SU-DHL-6 (cell line): ENCODE results near the gene HSPA1A.
"Not testable (repeated sequence)": the region's sequence is repeated elsewhere in the genome, so short reads cannot be mapped to it uniquely, and the experiment has no call there.

ENCODE experiments used
- H2AFZ ChIP-seq: fragments of 200-600 bp; sonication (generic); 2 replicates; pipeline ENCODE4 v1.6.1; 2014; ENCODE audit warnings: low read depth, mild to moderate bottlenecking, moderate library complexity, mixed read lengths, antibody characterized with exemption, low read length; ENCODE audit not compliant: severe bottlenecking
- H3F3A ChIP-seq: fragments of 200-600 bp; shearing (Covaris generic); 2 replicates; pipeline ENCODE4 v1.6.0; 2016; ENCODE audit warnings: antibody characterized with exemption, mild to moderate bottlenecking; ENCODE audit not compliant: insufficient read depth
- H3K27ac ChIP-seq: fragments of 200-600 bp; sonication (generic); 2 replicates; pipeline ENCODE4 v1.5.1; 2016; ENCODE audit warnings: low read depth, mild to moderate bottlenecking, low read length, moderate library complexity, mixed read lengths
- H3K27me3 ChIP-seq: fragments of 200-600 bp; sonication (generic), shearing (Covaris generic); 2 replicates; pipeline ENCODE4 v1.6.0; 2014; ENCODE audit warnings: mild to moderate bottlenecking, low read length
- H3K36me3 ChIP-seq: fragments of 200-600 bp; sonication (generic); 2 replicates; pipeline ENCODE4 v1.6.1; 2014; ENCODE audit warnings: mild to moderate bottlenecking, low read length, mixed read lengths
- H3K4me2 ChIP-seq: fragments of 300-600, 200-600 bp; shearing (Covaris generic), sonication (generic); 2 replicates; pipeline ENCODE4 v1.6.0; 2014; ENCODE audit warnings: low read length, low read depth, mild to moderate bottlenecking; ENCODE audit not compliant: poor library complexity, severe bottlenecking
- H3K4me3 ChIP-seq: fragments of 200-600 bp; sonication (generic); 2 replicates; pipeline ENCODE4 v1.5.1; 2014; ENCODE audit warnings: antibody characterized with exemption, low read length, mild to moderate bottlenecking, mixed read lengths; ENCODE audit not compliant: insufficient read depth, poor library complexity, severe bottlenecking
- H3K79me2 ChIP-seq: fragments of 200-600 bp; sonication (generic); 2 replicates; pipeline ENCODE4 v1.6.1; 2014; ENCODE audit warnings: mild to moderate bottlenecking, low read length, moderate library complexity; ENCODE audit not compliant: insufficient read depth
- H3K9ac ChIP-seq: fragments of 200-600 bp; sonication (generic); 2 replicates; pipeline ENCODE4 v1.7.0; 2014; ENCODE audit warnings: mild to moderate bottlenecking, low read length
- H3K9me2 ChIP-seq: fragments of 200-600 bp; sonication (generic); replicated peaks from 2 replicates; pipeline ENCODE4 v1.6.1; 2014; ENCODE audit warnings: low read length; ENCODE audit not compliant: insufficient read depth
- H3K9me3 ChIP-seq: fragments of 200-600 bp; sonication (generic); 2 replicates; pipeline ENCODE4 v1.6.1; 2014; ENCODE audit warnings: low read length, mixed read lengths; ENCODE audit not compliant: insufficient read depth
- H4K20me1 ChIP-seq: fragments of 200-600 bp; sonication (generic); 2 replicates; pipeline ENCODE4 v1.6.1; 2014; ENCODE audit warnings: low read depth, mild to moderate bottlenecking, antibody characterized with exemption, low read length, moderate library complexity, mixed read lengths
- EZH2phosphoT487 ChIP-seq: fragments of 200-600 bp; sonication (generic), shearing (Covaris generic); conservative IDR thresholded peaks from 2 replicates; pipeline ENCODE4 v1.6.1; 2018; ENCODE audit warnings: mild to moderate bottlenecking, antibody characterized with exemption, low read length, moderate library complexity, mixed read lengths
- TF ChIP-seq, protein P1 (sequence below): fragments of 200-600 bp; sonication (generic); IDR thresholded peaks from one replicate; pipeline ENCODE4 v1.5.1; 2017; ENCODE audit warnings: antibody characterized with exemption, mild to moderate bottlenecking, low read length, moderate library complexity; ENCODE audit not compliant: insufficient read depth, poor library complexity, severe bottlenecking

Gene HSPA1A

DNA sequence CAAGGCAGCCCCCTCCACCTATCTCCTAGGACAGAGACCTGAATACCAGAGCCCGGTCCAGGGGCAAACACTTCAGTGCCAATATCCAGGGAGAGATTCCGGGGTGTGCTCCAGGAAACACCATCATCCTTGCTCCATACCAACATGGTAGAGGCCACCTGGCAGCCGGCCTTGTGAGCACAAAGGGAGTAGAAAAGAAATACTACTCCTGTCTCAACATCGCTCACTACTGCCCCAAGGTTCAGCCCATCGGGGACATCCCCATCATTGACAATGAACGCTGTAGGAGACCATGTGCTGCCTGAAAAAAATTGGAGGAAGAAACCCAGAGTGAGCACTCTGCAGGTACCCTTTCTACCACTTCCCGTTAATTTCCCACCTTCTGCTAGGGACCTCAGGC is 45.8 kb downstream of the HSPA1A start:
- H3K9ac ChIP-seq: no peak overlapping the region
- H3K4me2 ChIP-seq: no peak overlapping the region
- H3K9me2 ChIP-seq: no peaks in the 10 kb centered on the region
- H3K27me3 ChIP-seq: no peaks in the 10 kb centered on the region
- no peak for TF ChIP-seq EZH2phosphoT487
- TF ChIP-seq, protein P1, sequence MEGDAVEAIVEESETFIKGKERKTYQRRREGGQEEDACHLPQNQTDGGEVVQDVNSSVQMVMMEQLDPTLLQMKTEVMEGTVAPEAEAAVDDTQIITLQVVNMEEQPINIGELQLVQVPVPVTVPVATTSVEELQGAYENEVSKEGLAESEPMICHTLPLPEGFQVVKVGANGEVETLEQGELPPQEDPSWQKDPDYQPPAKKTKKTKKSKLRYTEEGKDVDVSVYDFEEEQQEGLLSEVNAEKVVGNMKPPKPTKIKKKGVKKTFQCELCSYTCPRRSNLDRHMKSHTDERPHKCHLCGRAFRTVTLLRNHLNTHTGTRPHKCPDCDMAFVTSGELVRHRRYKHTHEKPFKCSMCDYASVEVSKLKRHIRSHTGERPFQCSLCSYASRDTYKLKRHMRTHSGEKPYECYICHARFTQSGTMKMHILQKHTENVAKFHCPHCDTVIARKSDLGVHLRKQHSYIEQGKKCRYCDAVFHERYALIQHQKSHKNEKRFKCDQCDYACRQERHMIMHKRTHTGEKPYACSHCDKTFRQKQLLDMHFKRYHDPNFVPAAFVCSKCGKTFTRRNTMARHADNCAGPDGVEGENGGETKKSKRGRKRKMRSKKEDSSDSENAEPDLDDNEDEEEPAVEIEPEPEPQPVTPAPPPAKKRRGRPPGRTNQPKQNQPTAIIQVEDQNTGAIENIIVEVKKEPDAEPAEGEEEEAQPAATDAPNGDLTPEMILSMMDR: no peak
- no peak overlapping the region for H2AFZ ChIP-seq
- no peaks in the 10 kb centered on the region for H3K9me3 ChIP-seq
- H4K20me1 ChIP-seq: no peaks in the 10 kb centered on the region
- no peak overlapping the region for H3K4me3 ChIP-seq
- H3K79me2 ChIP-seq: peaks cover 5% of the 10 kb centered on the region; the same call in 1 of the 2 replicates
- H3F3A ChIP-seq: peaks cover 12% of the 10 kb centered on the region
- H3K27ac ChIP-seq: no peak overlapping the region
- no peaks in the 10 kb centered on the region; the same call in 1 of the 2 replicates for H3K36me3 ChIP-seq

DNA sequence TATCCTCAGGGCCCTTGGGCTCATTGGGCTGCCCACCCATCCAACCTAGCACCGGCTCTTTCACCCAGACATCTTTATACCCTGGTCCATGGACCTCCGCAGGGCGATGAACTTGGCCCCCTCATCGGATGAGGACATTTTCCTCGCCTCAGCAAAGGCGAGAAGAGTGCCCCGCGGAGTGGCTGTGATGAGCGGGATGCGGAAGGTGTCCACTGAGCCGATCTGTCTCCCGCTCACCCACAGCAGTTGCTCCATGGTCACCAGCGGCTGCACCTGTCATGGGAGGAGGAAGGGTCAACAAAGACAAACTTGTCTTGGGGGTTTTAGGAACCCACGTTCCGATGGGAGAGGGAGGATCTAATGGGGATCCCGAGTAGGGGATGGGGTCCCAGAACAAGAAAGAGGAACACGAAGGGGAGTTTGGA is 46.6 kb downstream of the HSPA1A start:
- Histone ChIP-seq H3K9me3 (no peaks in the 10 kb centered on the region), H3K36me3 (no peaks in the 10 kb centered on the region; the same call in 1 of the 2 replicates), H3K9ac (peak overlapping the region; percentile 66), H4K20me1 (no peaks in the 10 kb centered on the region), H3K4me3 (peak overlapping the region; percentile 64), H3K4me2 (peak overlapping the region; percentile 78), H3K27me3 (no peaks in the 10 kb centered on the region), H3K27ac (no peak overlapping the region), H3K9me2 (no peaks in the 10 kb centered on the region), H3K79me2 (peaks cover 5% of the 10 kb centered on the region; the same call in 1 of the 2 replicates), H3F3A (peaks cover 12% of the 10 kb centered on the region), H2AFZ (no peak overlapping the region)
- TF ChIP-seq, protein P1: no peak
- TF ChIP-seq EZH2phosphoT487: no peak

DNA sequence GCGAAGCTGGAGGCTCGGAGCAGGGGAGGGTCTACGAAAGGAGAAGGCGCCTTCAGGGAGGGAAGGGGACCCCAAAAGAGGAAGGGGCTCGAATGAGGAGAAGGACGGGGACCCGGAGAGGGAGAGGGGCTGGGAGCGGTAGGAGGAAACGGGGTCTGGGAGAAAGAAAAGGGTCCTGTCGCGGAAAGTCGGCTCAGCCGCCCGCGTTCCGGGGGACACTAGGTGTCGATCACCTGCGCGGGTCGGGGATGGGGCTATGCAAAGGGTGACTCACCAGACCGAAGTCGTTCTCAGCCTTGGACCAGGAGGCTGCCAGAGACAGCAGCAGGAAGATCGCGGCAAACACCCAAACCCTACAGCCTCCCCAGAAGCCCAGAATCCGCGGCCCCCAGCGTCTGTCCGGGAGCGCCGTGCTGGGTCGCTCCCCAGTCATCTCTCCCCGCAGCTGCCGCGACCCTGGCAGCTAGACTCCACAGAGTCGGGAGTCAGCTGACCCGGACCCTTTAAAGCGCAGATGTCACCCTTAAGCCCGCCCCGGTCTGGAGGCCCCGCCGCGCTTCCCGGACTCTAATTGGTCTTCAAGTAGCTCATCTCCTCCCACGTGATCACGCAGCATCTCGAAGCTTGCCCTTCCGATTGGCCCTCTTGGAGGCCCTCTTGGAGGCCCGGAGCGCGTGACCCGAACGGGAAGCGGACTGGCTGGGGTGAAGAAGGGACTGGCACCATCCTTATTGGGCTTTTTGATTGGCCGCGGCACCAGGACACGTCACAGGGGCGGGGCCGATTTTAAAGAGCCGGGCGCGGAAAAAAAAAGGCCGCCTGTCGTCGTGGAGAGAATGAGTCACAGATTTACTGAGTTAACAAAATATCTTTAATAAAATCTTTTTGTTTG is 47.2 kb downstream of the HSPA1A start, which contains the start of gene NEU1:
Gene NEU1, minus strand, starts transcription at position 478 of the 892 bp plus-strand sequence. Its CDS starts 45 bp downstream, at position 433.
- Histone ChIP-seq H3K4me3 (peak within 1 kb of the TSS; percentile 74), H3F3A (peaks cover 12% of the 10 kb centered on the region), H2AFZ (peak within 1 kb of the TSS; percentile 89), H3K79me2 (peaks cover 5% of the 10 kb centered on the region; the same call in 1 of the 2 replicates), H3K4me2 (peak within 1 kb of the TSS; percentile 78), H3K27me3 (no peaks in the 10 kb centered on the region), H3K36me3 (no peaks in the 10 kb centered on the region), H4K20me1 (no peaks in the 10 kb centered on the region), H3K27ac (peak within 1 kb of the TSS; percentile 76), H3K9ac (peak within 1 kb of the TSS; percentile 66), H3K9me2 (no peaks in the 10 kb centered on the region), H3K9me3 (no peaks in the 10 kb centered on the region)
- TF ChIP-seq, protein P1: no peak
- TF ChIP-seq EZH2phosphoT487: no peak

DNA sequence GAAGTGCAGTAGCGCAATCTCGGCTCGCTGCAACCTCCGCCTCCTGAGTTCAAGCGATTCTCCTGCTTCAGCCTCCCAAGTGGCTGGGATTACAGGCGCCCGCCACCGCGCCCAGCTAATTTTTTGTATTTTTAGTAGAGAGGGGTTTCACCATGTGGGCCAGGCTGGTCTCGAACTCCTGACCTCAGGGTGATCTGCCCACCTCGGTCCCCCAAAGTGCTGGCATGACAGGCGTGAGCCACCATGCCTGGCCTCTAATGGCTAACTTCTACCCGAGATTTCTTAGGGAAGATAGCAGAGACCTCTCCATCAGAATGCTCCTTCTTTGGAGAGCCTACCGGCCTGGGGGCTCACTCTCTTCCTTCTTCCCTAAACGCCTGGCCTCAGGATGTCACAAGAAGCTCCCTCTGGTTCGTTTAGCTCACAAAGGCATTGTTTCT is 48.8 kb downstream of the HSPA1A start:
- peak overlapping the region; percentile 89 for H2AFZ ChIP-seq
- H3K9me3 ChIP-seq, H3K9me2 ChIP-seq, H3K36me3 ChIP-seq, H3K27me3 ChIP-seq, H4K20me1 ChIP-seq, H3K79me2 ChIP-seq: not testable (repeated sequence)
- peak overlapping the region; percentile 76 for H3K4me2 ChIP-seq
- H3F3A ChIP-seq: peaks cover 12% of the 10 kb centered on the region
- H3K27ac ChIP-seq: peak overlapping the region; percentile 76
- H3K9ac ChIP-seq: peak overlapping the region; percentile 63
- H3K4me3 ChIP-seq: peak overlapping the region; percentile 74
